Measurements from ENCODE around the gene NLGN1.

The NLGN1 gene

GRCh38 chr3:174318181-174318580 lies 920.6 kb downstream of the NLGN1 start:
- DNase-seq: no peak

GRCh38 chr3:174321548-174321947 lies 924.0 kb downstream of the NLGN1 start:
- no peak for DNase-seq

GRCh38 chr3:174322789-174323188 lies 925.2 kb downstream of the NLGN1 start:
- DNase-seq: no peak

DNA sequence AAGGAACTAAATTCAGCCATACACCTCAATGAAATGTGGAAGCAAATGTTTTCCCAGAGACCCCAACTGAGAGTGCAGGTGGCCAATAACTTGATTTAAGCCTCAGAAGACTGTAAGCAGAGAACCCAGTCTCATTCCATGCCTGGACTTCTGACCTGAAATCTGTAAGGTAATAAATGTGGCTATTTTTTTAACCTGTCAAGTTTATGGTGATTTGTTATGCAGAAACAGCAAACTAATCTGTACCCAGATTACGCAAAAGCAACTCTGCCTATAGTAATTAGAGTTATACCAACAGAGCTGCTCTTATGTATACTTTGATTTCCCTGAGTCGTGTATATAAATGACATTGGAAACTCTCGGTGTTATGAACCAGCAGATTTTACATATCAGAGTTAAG lies 927.6 kb downstream of the NLGN1 start:
- no peak for DNase-seq

DNA sequence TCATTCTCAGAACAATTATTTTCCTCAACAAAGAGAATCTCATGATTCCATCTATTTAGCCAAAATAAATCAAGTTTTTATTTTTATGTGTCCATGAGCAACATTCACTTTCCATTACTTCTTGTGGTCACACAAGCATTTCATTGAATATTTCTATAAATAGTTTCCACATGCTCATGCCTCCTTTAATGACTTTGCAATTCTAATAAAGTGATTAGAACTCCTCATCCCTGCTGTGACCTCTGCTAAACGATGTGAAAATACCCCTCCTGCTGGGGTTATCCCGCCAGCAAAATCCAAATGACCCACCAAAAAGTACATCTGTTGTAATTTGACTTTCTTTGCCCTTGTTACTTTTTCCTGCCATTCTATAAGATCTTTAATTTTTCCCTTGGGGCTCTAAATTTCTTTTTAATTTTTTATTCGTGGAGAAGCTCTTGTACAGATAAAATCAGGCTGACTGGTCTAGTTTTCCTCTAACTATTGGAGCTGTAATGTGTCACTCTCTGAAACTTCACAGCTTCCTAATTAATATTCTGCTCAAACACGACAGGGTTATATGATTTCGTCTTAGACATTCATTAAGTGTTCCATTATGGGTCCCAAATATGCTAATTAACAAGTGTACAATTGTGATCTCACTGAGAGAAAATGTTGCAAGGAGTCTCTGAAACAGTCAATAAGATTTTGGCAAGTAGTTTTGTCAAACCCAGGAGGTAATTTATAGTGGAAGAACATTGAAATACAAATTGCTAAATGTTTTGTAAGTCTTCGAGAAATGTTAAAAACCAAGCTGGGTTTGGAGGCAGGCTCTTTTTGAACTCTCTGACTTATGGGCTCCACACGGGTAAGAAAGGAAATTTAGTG lies 928.5 kb downstream of the NLGN1 start:
- no peak for DNase-seq

DNA sequence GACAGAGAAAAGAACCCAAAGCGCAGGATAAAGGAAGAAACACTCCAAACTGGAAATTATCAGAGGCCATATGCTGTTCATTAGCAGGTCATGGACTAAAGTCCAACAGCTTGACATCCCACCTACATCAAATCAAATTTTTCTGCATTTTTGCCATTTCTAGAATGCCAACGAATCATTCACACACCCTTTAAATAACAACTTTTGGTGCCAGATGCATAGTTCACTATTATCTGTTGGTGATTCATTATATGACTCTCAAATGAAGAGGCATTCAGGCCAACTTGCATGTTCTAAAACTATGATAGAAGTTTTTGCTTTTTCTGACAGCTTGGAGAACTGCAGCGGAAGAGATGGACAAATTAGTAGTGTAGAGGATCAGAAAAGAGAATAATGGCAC lies 931.8 kb downstream of the NLGN1 start:
- no peak for DNase-seq

- DNase-seq: no peak
These were observed 932.8 kb downstream of the NLGN1 start for GRCh38 chr3:174330303-174330702.

DNA sequence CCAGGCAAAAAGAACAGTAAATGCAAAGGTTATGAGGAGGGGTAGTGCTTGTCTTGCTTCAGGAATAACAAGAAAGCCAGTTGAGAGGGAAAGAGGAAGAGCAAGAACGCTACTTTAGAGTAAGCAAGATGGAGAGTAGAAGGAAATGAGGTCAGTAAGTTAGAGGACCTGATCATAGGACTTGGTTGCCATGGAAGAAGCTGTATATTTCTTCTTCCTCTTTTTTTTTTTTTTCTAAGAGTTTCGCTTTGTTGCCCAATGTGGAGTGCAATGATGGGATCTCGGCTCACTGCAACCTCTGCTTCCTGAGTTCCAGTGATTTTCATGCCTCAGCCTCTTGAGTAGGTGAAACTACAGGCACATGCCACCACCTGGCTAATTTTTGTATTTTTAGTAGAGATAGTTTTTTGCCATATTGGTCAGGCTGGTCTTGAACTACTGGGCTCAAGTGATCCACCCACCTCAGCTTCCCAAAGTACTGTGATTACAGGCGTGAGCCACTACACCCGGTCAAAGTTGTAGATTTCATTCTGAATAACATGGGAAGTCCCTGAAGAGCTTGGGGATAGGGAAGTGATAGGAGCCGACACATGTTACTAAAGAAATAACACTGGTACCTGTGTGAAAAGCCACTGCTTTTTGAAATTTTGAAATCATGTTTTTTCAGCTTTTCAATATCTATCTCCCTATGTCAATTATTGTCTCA lies 933.7 kb downstream of the NLGN1 start:
- peak; percentile 50 for DNase-seq

DNA sequence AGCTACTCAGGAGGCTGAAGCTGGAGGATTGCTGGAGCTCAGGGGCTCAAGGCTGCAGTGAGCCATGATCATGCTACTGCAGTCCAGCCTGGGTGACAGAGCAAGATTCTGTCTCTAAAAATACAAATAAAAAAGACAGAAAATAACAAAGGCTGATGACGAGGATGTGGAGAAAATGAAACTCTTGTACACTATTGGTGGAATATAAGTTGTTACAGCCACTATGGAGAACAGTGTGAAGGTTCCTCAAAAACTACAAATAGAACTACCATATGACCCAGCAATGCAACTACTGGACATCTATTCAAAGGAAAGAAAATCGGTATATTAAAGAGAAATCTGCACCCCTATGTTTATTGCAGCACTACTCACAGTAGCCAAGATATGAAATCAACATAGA lies 934.8 kb downstream of the NLGN1 start:
- DNase-seq: no peak

DNA sequence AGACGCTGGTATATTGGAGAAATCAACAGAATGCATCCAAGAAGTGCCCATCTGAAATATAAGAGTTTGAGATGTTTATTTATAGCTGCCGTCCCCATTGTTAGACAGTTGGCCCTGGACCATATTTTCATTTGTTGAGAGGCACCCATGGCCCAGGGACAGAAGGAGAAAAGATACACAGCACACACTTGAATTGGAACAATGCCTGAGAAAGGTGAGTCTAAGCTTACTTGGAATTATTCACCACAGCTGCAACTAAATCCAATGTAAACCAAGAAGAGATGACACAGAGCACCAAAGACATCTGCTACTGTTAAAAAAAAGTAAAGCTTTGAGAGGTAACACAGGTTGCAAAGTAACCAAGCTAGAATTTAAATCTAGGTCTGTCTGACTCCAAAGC lies 936.1 kb downstream of the NLGN1 start:
- no peak for DNase-seq

DNA sequence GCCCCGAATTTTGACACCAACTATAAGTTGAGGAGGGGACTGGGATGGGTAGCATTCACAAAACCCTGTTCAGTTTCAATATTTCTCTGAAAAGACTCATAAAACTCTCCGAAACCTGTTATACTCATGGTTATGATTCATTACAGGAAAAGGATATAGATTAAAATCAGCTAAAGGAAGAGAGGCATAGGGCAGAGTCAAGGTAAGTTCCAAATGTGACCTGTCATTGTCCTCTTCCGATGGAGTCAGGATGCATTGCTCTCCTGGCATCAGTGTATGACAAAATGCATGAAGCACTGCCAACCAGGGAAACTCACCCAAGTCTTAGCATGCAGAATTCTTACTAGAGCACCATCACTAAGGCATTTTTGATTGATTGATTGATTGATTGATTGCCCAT lies 936.6 kb downstream of the NLGN1 start:
- no peak for DNase-seq

- no peak for DNase-seq
These were observed 937.8 kb downstream of the NLGN1 start for GRCh38 chr3:174335324-174335723.

- DNase-seq: no peak
These were observed 938.4 kb downstream of the NLGN1 start for GRCh38 chr3:174335910-174336309.

All from hematopoietic multipotent progenitor cell treated with erythropoietin and hydrocortisone succinate and interleukin-3 and kit ligand, for 4 days (in vitro differentiated cells).